HFFc6 (cell line): ENCODE data around the gene DNMT3B. TPM values are rescaled to one million over a fixed set of nuclear protein-coding genes. Genes with fewer than 3 reads are reported as not detected.

Source experiments
- DNase-seq: peaks from one replicate; pipeline ENCODE4 v3.0.0-alpha.2; 2018
- H3K27ac Mint-ChIP-seq: 2 replicates; pipeline ENCODE4 v1.8.0; 2020; ENCODE audit warnings: mild to moderate bottlenecking, mixed read lengths
- H3K27me3 Mint-ChIP-seq: 2 replicates; pipeline ENCODE4 v1.8.0; 2021; ENCODE audit warnings: mild to moderate bottlenecking, moderate library complexity, mixed read lengths; ENCODE audit not compliant: insufficient read depth
- H3K36me3 Mint-ChIP-seq: 2 replicates; pipeline ENCODE4 v1.8.0; 2021; ENCODE audit warnings: low read depth, mixed read lengths
- H3K4me1 Mint-ChIP-seq: 2 replicates; pipeline ENCODE4 v1.8.0; 2020; ENCODE audit warnings: low read depth, mixed read lengths
- H3K4me3 Mint-ChIP-seq: 2 replicates; pipeline ENCODE4 v1.8.0; 2020; ENCODE audit warnings: mild to moderate bottlenecking, moderate library complexity, mixed read lengths
- H3K9me3 Mint-ChIP-seq: 2 replicates; pipeline ENCODE4 v1.8.0; 2020; ENCODE audit warnings: mild to moderate bottlenecking, mixed read lengths
- total RNA-seq, 6 experiments: library from RNA; stranded (reverse); fragmentation: NEBNext Ultra II Directional; extraction: Animal tissue kit (Norgen Biotek cat#: 25700); gene quantifications; 2 replicates in 1 of 6; 3 replicates in 5 of 6; pipeline ENCODE4 v1.2.3, GENCODE V29; 2021
- TF ChIP-seq, protein P1 (sequence below): fragments of 200-600 bp; sonication (generic); IDR thresholded peaks from 2 replicates; pipeline ENCODE4 v1.5.0; 2021; ENCODE audit warnings: antibody characterized with exemption, mild to moderate bottlenecking

Gene DNMT3B
- total RNA-seq, 6 experiments from 2014 or later = 0.74 to 1.5 (median 1.2) TPM

DNA sequence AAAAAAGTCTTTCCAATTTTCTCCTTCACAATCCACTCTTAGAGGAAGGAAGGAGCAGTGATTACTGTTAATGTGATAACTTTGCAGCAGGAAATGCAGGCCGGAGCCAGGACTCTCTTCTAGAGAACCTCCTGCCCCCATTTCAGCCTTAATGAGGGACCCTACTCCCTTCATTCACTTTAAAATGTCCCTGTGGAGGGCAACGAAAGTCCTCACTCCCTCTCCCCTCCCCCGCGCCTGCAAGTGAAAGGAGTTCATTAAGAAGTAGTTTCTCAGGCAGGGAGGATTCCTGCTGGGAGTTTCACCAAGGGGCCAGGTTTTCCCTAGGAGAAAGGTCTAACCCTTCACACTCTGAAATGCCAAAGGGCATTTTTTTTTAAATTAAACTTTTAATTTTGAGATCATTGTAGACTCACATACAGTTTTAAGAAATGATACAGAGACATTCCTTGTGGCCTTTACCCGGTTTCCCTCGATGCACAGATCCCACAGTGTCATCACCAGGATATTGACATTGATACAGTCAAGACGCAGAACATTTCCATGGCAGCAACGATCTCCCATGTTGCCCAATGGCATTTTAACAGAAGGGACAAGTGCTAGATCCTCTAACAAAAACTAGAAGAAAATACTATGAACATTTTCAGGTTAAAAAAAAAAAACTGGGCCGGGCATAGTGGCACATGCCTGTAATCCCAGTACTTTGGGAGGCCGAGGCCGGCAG is 12.1 kb upstream of the DNMT3B start:
- Mint-ChIP-seq H3K27ac (no peak overlapping the region), H3K9me3 (no peaks in the 10 kb centered on the region), H3K27me3 (no peaks in the 10 kb centered on the region; the same call in 1 of the 2 replicates), H3K4me1 (peaks cover 36% of the 10 kb centered on the region), H3K36me3 (no peaks in the 10 kb centered on the region), H3K4me3 (no peak overlapping the region)
- DNase-seq = no peak
- TF ChIP-seq, protein P1, sequence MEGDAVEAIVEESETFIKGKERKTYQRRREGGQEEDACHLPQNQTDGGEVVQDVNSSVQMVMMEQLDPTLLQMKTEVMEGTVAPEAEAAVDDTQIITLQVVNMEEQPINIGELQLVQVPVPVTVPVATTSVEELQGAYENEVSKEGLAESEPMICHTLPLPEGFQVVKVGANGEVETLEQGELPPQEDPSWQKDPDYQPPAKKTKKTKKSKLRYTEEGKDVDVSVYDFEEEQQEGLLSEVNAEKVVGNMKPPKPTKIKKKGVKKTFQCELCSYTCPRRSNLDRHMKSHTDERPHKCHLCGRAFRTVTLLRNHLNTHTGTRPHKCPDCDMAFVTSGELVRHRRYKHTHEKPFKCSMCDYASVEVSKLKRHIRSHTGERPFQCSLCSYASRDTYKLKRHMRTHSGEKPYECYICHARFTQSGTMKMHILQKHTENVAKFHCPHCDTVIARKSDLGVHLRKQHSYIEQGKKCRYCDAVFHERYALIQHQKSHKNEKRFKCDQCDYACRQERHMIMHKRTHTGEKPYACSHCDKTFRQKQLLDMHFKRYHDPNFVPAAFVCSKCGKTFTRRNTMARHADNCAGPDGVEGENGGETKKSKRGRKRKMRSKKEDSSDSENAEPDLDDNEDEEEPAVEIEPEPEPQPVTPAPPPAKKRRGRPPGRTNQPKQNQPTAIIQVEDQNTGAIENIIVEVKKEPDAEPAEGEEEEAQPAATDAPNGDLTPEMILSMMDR = no peak

DNA sequence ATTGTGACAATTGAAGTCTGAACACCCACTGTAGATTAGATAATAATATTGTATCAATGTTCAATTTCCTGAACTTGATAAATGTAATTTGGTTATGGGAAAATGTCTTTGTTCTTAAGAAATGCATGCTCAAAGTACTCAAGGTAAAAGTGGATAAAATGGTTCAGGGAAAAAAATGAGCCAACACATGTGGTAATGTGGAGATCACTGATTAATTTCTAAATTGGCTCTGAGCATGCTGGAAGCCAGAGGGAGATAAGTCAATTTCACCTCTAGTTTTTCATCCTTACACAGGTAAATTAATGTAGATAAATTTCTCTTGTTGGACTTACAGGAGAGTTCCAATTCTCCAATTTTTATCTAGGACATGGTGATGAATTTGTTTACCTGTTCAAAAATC is 10.9 kb upstream of the DNMT3B start:
- TF ChIP-seq, protein P1 = no peak
- Mint-ChIP-seq H3K27me3 (no peaks in the 10 kb centered on the region; the same call in 1 of the 2 replicates), H3K27ac (no peak overlapping the region), H3K36me3 (no peaks in the 10 kb centered on the region), H3K4me3 (no peak overlapping the region), H3K9me3 (no peaks in the 10 kb centered on the region), H3K4me1 (peaks cover 34% of the 10 kb centered on the region)
- DNase-seq = no peak

DNA sequence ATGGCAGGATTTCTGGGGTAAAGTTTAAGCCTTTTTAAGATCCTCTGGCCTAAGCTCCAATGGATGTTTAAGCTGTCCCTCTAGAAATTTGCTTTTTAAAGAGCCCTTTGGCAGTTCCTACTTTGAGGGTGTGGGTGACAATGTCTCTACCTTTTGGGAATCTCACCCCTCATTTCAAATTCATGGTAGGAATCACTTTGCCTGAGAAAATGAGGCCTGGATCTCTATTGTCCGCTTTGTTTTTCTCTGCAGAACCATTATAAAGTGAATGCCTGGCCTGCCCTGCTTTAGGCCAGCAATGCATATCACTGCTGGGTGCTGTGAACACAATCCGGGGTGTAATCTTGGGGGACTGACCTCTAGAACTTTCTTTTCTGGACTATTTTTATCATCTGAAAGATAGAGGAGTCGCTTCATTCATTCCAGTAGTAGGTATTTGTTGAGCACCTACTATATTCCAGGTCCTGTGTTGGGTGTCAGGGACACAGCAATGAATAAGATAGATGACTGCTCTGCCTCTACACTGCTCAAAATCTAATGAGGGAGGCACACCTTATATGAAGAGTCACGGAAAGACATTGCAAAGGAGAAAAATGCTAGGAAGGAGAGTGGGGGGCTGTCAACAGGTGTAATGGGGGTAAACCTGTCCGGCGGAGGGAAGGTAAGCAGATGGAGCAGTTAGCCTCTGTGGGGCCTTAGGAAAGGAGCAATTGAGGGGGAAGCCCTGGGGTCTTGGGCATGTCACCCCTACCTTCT is 10.3 kb upstream of the DNMT3B start:
- TF ChIP-seq, protein P1 = no peak
- H3K27ac Mint-ChIP-seq = peak overlapping the region; percentile 87
- H3K9me3 Mint-ChIP-seq = no peaks in the 10 kb centered on the region
- peak overlapping the region; percentile 48; the same call in 1 of the 2 replicates for H3K4me3 Mint-ChIP-seq
- no peaks in the 10 kb centered on the region; the same call in 1 of the 2 replicates for H3K27me3 Mint-ChIP-seq
- no peak for DNase-seq
- peaks cover 34% of the 10 kb centered on the region for H3K4me1 Mint-ChIP-seq
- no peaks in the 10 kb centered on the region for H3K36me3 Mint-ChIP-seq

DNA sequence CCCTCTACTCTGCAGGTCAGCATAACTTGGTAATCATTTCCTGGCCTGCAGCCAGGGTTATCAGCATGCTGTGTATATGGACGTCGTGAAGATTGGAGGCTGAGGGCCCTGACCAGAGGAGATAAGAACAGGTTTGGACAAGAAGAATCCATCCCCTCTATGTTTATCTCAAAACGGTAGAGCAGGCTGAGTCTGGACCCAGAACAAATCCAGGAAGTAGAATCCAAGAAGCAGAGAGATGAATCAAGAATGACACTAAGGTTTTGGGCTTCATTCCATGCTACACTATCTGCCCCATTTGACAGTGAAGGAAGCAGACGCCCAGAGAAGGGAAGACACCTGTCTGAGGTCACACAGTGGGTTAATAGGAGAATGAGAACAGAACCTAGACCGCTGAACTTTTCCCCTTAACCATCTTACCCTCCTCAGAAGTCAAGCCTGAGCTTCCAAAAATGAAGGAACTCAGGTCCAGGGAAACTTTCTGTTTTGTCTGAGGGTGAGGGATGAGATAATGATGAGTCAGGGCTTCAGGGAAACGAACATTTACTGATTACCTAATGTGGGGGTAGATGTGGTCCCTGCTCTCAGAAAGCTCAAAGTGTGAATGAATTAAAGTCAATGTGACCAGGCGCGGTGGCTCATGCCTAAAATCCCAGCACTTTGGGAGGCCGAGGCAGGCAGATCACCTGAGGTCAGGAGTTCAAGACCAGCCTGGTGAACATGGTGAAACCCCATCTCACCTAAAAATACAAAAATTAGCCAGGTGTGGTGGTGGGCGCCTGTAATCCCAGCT is 9.5 kb upstream of the DNMT3B start:
- Mint-ChIP-seq H3K9me3 (no peaks in the 10 kb centered on the region), H3K36me3 (no peaks in the 10 kb centered on the region), H3K4me1 (peaks cover 34% of the 10 kb centered on the region), H3K27me3 (no peaks in the 10 kb centered on the region; the same call in 1 of the 2 replicates), H3K27ac (peak overlapping the region; percentile 87), H3K4me3 (peak overlapping the region; percentile 48)
- peak; percentile 58 for DNase-seq
- TF ChIP-seq, protein P1 = no peak

DNA sequence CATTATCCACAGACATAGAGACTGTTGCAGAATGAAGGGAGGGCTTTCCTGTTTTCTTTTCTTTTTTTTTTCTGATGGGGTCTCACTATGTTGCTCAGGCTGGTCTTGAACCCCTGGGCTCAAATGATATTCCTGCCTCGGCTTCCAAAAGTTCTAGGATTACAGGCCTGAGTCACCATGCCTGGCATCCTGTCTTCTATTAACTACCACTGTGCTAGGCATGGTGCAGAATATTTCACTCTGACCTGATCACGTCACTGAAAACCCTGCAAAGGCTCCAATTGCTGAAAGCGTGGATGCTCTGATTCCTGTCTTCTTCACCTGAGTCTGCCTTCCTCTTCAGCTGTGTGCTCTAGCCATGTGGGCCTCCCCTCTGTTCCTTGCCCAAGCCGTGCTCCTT is 8.5 kb upstream of the DNMT3B start:
- Mint-ChIP-seq H3K4me1 (peaks cover 34% of the 10 kb centered on the region), H3K27ac (peak overlapping the region; percentile 87), H3K4me3 (no peak overlapping the region), H3K27me3 (no peaks in the 10 kb centered on the region; the same call in 1 of the 2 replicates), H3K9me3 (no peaks in the 10 kb centered on the region), H3K36me3 (no peaks in the 10 kb centered on the region)
- TF ChIP-seq, protein P1 = no peak
- peak; percentile 19 for DNase-seq
